ENCODE results near the gene TMEM178A.

DNA sequence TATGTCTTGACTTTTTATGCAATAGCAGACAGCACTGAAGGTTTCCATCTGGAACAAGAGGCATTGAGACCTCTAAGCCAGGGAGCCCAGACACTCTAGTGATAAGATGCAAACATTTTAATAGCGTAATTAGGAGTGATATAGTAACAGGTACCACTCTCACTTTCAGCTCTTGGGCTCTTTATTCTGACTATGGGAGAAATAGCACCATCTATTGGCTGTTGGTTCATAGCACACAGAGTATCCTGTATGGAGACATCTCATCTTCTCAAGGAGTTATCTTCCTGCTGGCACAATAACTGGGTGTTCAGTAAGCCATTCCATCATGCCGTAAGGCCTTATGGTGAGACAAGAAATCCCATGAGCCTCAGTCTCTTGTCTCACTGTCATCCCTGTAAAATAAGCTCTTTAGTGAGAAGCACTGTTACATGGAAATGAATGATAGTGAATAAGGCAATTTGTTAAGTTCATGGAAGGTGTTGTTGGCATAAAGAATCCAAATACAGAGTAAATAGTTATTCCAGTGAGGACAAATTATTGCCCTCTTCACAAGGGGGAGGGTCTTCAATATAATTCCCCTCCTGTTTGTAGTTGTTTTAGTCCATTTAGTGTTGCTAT lies 65.1 kb downstream of the TMEM178A start:
- no peak for TF ChIP-seq POLR2A (IDR thresholded peaks at IDR 0.05; ENCODE audit: low read depth, low read length)
- no peak for TF ChIP-seq TAF1 (IDR thresholded peaks at IDR 0.05; ENCODE audit: borderline replicate concordance, low read depth, low read length)
